Stimulated activated naive CD8-positive, alpha-beta T cell treated with anti-CD3 and anti-CD28 coated beads, Interleukin-15, amount 100 ng/mL, for 72 hours (primary cell): Measurements from ENCODE around the gene RUBCNL.

Experiments
- ATAC-seq: fragments of 150-1000 bp; cut with Tn5 transposase; 2 replicates; pipeline ENCODE4 v1.10.0; 2021; ENCODE audit warnings: mild to moderate bottlenecking, moderate library complexity
- DNase-seq, 2 donors: peaks; one replicate each; pipeline ENCODE4 v3.0.0; 2021 to 2022
- H3K27ac Mint-ChIP-seq, 2 donors: one replicate each; pipeline ENCODE4 v1.8.0; 2022; ENCODE audit warnings: mild to moderate bottlenecking in 2 of 2, mixed read lengths in 2 of 2, moderate library complexity in 2 of 2
- H3K27me3 Mint-ChIP-seq: one replicate; pipeline ENCODE4 v1.8.0; 2022; ENCODE audit warnings: mixed read lengths
- H3K4me1 Mint-ChIP-seq: one replicate; pipeline ENCODE4 v1.8.0; 2022; ENCODE audit warnings: mild to moderate bottlenecking, mixed read lengths
- H3K4me3 Mint-ChIP-seq, 2 donors: one replicate each; pipeline ENCODE4 v1.8.0; 2022; ENCODE audit warnings: mild to moderate bottlenecking in 2 of 2, mixed read lengths in 2 of 2, moderate library complexity in 1 of 2
- H3K9me3 Mint-ChIP-seq, 2 donors: one replicate each; pipeline ENCODE4 v1.8.0; 2022; ENCODE audit warnings: mixed read lengths in 2 of 2

RUBCNL gene

DNA sequence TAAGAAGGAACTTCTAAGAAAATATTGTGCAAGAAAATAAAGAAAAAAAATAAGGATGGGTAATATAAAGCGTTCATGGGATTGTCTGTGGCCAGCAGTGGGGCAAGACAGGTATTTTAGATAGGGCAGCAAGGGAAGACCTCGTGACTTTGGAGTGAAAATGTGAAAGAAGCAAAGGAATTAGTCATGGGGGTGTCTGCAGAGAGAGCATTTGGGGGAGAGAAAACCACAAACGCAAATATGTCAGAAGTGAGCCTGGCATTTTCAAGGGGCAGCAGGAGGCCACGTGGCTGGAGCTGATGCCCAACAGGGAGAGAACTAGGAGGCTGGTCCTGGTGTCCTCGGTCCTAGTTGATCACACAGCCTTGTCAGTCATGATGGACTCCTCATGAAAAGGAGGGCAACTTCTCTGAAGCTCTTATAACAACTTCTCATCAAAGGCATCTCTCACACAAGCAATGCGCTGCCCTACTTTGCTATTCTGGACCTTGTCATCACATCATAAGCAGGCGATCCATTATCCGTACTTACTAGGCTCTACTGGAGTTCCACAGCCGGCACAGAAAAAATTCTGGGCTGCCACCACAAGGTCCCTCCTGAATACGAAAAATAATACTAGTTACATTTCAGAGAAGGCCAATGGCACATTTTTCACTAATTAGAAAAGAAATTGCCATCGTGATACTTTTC lies 31.0 kb downstream of the RUBCNL start:
- Mint-ChIP-seq H3K4me1 (peaks cover 30% of the 10 kb centered on the region), H3K27ac (peak overlapping the region in 1 of 2 donors; percentile 55), H3K9me3 (peaks cover 20 to 23% of the 10 kb centered on the region in 2 donors), H3K27me3 (no peaks in the 10 kb centered on the region), H3K4me3 (no peak overlapping the region)
- DNase-seq (no peak), ATAC-seq (no peak)

- Mint-ChIP-seq H3K4me3 (peak overlapping the region in 1 of 2 donors; percentile 48), H3K9me3 (peaks cover 20 to 23% of the 10 kb centered on the region in 2 donors), H3K27me3 (no peaks in the 10 kb centered on the region), H3K27ac (peak overlapping the region in 1 of 2 donors; percentile 94), H3K4me1 (peaks cover 30% of the 10 kb centered on the region)
- ATAC-seq, result no peak
- no peak for DNase-seq
Measured at GRCh38 chr13:46355088-46355468, 32.0 kb downstream of the RUBCNL start.

GRCh38 chr13:46354156-46355087 lies 32.6 kb downstream of the RUBCNL start:
- peak; percentile 40 to 67 for DNase-seq
- Mint-ChIP-seq H3K27ac (peak overlapping the region; percentile 65 to 94), H3K4me3 (peak overlapping the region in 1 of 2 donors; percentile 48), H3K27me3 (no peaks in the 10 kb centered on the region), H3K9me3 (peaks cover 20 to 23% of the 10 kb centered on the region in 2 donors), H3K4me1 (peaks cover 30% of the 10 kb centered on the region)
- peak; percentile 98 for ATAC-seq

GRCh38 chr13:46352805-46353204 lies 34.2 kb downstream of the RUBCNL start:
- Mint-ChIP-seq H3K9me3 (peaks cover 20 to 26% of the 10 kb centered on the region in 2 donors), H3K27ac (no peak overlapping the region), H3K4me3 (no peak overlapping the region), H3K27me3 (no peaks in the 10 kb centered on the region), H3K4me1 (peaks cover 30% of the 10 kb centered on the region)
- ATAC-seq (no peak), DNase-seq (no peak)

DNA sequence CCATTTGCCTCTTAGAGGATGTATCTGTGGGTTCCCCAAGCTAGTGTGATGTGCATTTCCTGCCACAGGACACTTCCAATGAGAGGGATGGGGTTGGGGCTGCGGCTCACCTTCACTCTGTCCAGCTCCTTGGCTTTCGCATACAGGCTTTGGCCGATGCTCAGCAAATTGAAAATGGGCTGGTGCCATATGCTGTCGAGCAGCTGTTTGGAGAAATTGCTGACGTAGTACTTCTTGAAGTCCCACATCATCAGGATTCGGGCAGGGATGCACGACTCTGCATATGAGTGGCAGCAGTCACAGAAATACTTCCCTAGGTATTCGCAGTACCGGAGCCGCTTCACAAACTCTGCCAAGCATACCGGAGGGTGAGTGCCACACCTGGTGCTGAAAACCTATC lies 37.0 kb downstream of the RUBCNL start:
- H3K27me3 Mint-ChIP-seq, result no peaks in the 10 kb centered on the region
- ATAC-seq (no peak), DNase-seq (no peak)
- H3K4me3 Mint-ChIP-seq, result no peak overlapping the region
- H3K9me3 Mint-ChIP-seq, result peaks cover 20 to 27% of the 10 kb centered on the region in 2 donors
- peaks cover 18% of the 10 kb centered on the region for H3K4me1 Mint-ChIP-seq
- no peak overlapping the region for H3K27ac Mint-ChIP-seq

DNA sequence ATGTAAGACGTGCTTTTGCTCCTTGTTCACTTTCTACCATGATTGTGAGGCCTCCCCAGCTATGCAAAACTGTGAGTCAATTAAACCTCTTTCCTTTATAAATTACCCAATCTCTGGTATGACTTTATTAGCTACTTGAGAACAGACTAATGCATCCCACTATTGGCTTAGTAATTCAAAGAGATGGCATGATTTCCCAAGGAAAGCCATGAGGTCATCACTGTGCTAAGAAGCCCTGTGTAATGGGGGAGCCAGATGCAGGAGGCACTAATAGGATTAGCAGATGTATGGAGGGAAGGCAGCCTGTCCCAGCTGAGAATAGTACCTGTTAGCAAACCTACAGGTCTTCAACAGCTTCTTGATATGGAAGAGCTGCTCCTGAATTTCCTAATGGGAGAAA lies 38.1 kb downstream of the RUBCNL start:
- no peak for ATAC-seq
- no peak overlapping the region for H3K27ac Mint-ChIP-seq
- H3K27me3 Mint-ChIP-seq, result no peaks in the 10 kb centered on the region

DNA sequence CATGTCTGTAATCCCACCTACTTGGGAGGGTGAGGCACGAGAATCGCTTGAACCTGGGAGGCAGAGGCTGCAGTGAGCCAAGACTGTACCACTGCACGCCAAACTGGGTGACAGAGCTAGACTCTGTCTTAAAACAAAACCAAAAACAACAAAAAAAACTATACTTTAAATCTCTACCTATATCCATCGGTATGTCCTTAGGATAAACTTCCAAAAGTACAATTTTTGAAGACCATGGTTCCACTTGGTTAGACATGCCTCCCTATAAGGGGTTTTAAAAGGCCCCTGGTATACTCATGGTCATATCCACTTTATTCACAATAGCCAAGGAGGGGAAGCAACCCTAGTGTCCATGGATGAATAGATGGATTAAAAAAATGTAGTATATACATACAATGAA lies 39.8 kb downstream of the RUBCNL start:
- H3K4me3 Mint-ChIP-seq, result no peak overlapping the region
- ATAC-seq (no peak), DNase-seq (no peak)
- H3K9me3 Mint-ChIP-seq, result peaks cover 0 to 7% of the 10 kb centered on the region in 2 donors
- no peaks in the 10 kb centered on the region for H3K27me3 Mint-ChIP-seq
- peaks cover 7% of the 10 kb centered on the region for H3K4me1 Mint-ChIP-seq
- H3K27ac Mint-ChIP-seq, result no peak overlapping the region

More for the DNA sequence above, 38.1 kb downstream of the RUBCNL start:
- DNase-seq, result no peak
- H3K4me1 Mint-ChIP-seq, result peaks cover 8% of the 10 kb centered on the region
- H3K9me3 Mint-ChIP-seq, result peaks cover 11 to 18% of the 10 kb centered on the region in 2 donors
- no peak overlapping the region for H3K4me3 Mint-ChIP-seq

- DNase-seq (no peak), ATAC-seq (no peak)
- H3K4me1 Mint-ChIP-seq, result peaks cover 21% of the 10 kb centered on the region
- H3K4me3 Mint-ChIP-seq, result no peak overlapping the region
- peaks cover 0 to 4% of the 10 kb centered on the region in 2 donors for H3K9me3 Mint-ChIP-seq
- no peaks in the 10 kb centered on the region for H3K27me3 Mint-ChIP-seq
- no peak overlapping the region for H3K27ac Mint-ChIP-seq
Measured at GRCh38 chr13:46345866-46346265, 41.2 kb downstream of the RUBCNL start.

GRCh38 chr13:46345398-46345797 lies 41.7 kb downstream of the RUBCNL start:
- Mint-ChIP-seq H3K27me3 (no peaks in the 10 kb centered on the region), H3K9me3 (peaks cover 0 to 4% of the 10 kb centered on the region in 2 donors), H3K27ac (peak overlapping the region in 1 of 2 donors; percentile 43), H3K4me3 (no peak overlapping the region), H3K4me1 (peaks cover 26% of the 10 kb centered on the region)
- DNase-seq (no peak), ATAC-seq (no peak)

GRCh38 chr13:46343279-46343994 lies 43.6 kb downstream of the RUBCNL start:
- H3K27ac Mint-ChIP-seq, result no peak overlapping the region
- DNase-seq, result no peak
- peaks cover 0 to 4% of the 10 kb centered on the region in 2 donors for H3K9me3 Mint-ChIP-seq
- ATAC-seq, result no peak
- no peak overlapping the region for H3K4me3 Mint-ChIP-seq
- peaks cover 45% of the 10 kb centered on the region for H3K4me1 Mint-ChIP-seq
- H3K27me3 Mint-ChIP-seq, result no peaks in the 10 kb centered on the region

GRCh38 chr13:46342538-46342937 lies 44.5 kb downstream of the RUBCNL start:
- ATAC-seq (no peak), DNase-seq (no peak)
- peaks cover 54% of the 10 kb centered on the region for H3K4me1 Mint-ChIP-seq
- no peak overlapping the region for H3K4me3 Mint-ChIP-seq
- H3K27ac Mint-ChIP-seq, result no peak overlapping the region
- H3K9me3 Mint-ChIP-seq, result no peaks in the 10 kb centered on the region
- no peaks in the 10 kb centered on the region for H3K27me3 Mint-ChIP-seq

DNA sequence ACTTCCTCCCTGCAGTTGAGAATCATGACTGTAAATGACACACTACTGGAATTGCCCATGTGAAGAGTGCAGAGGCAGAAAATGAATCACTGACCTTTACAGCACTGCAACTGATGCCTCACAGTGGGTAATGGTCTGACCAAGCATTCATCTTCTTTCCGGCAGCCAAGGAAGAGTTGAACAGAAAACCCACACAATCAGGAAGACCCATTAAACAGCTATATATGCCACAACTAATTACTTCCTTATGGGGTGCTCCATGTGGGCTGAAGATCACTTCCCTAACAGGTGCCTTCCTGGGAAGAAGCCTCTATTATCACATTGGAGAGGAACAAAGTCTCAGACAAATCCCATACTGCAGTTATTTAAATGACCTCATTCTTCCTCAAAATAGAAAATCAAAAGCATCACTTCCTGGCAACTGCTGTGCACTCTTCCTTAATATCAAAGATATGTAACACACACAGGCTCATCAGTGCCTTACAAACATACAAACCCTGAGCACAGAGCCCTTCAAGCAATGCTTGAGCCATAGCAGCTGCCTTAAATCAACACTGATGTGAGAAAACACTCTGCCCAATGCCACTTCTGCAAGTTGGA lies 45.8 kb downstream of the RUBCNL start:
- H3K27ac Mint-ChIP-seq, result peak overlapping the region; percentile 84 to 94
- peak overlapping the region; percentile 37 to 78 for H3K4me3 Mint-ChIP-seq
- peaks cover 5 to 7% of the 10 kb centered on the region in 2 donors for H3K9me3 Mint-ChIP-seq
- peaks cover 55% of the 10 kb centered on the region for H3K4me1 Mint-ChIP-seq
- ATAC-seq (peak; percentile 99), DNase-seq (peak in 1 of 2 donors; percentile 77)
- no peaks in the 10 kb centered on the region for H3K27me3 Mint-ChIP-seq

GRCh38 chr13:46340631-46341111 lies 46.4 kb downstream of the RUBCNL start:
- Mint-ChIP-seq H3K9me3 (peaks cover 7 to 9% of the 10 kb centered on the region in 2 donors), H3K27me3 (no peaks in the 10 kb centered on the region), H3K4me3 (peak overlapping the region; percentile 37 to 78), H3K4me1 (peaks cover 55% of the 10 kb centered on the region), H3K27ac (peak overlapping the region; percentile 84 to 94)
- DNase-seq (peak in 1 of 2 donors; percentile 33), ATAC-seq (peak; percentile 64)

- Mint-ChIP-seq H3K4me1 (peaks cover 55% of the 10 kb centered on the region), H3K4me3 (peak overlapping the region; percentile 37 to 78), H3K27ac (peak overlapping the region; percentile 84 to 94), H3K9me3 (peaks cover 11 to 14% of the 10 kb centered on the region in 2 donors), H3K27me3 (no peaks in the 10 kb centered on the region)
- no peak for DNase-seq
- peak; percentile 16 for ATAC-seq
Measured at GRCh38 chr13:46340011-46340410, 47.0 kb downstream of the RUBCNL start.
